ENCODE results near the gene BLMH.

DNA sequence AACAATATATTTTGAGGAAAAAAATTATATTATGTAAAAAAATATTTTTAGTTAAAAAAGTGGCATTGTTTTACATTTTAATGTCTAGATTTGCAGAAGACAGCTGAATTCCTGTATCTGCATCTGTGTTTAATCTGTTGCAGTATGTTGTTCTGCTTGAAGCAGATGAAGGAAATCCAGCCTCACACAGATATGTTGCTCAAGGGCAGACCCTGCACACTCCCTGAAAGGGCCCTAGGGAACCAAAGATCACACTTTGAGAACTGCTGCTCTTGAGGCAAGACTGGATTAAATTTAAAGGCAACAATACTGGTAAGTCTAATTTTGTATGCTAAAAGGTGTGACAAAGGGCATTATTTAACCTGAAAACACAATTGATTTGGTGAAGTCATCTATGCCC is 39.8 kb downstream of the BLMH start:
- no peak for TF ChIP-seq JUNB (IDR thresholded peaks at IDR 0.05; ENCODE audit: unreplicated experiment)
- TF ChIP-seq, protein P1, sequence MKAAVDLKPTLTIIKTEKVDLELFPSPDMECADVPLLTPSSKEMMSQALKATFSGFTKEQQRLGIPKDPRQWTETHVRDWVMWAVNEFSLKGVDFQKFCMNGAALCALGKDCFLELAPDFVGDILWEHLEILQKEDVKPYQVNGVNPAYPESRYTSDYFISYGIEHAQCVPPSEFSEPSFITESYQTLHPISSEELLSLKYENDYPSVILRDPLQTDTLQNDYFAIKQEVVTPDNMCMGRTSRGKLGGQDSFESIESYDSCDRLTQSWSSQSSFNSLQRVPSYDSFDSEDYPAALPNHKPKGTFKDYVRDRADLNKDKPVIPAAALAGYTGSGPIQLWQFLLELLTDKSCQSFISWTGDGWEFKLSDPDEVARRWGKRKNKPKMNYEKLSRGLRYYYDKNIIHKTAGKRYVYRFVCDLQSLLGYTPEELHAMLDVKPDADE (IDR thresholded peaks at IDR 0.05), result no peak
